Measurements from ENCODE around the gene EIF3I.

EIF3I gene

GRCh38 chr1:32273391-32274208 is 51.4 kb downstream of the EIF3I start:
- no peaks in the 10 kb centered on the region for H3K9me3 ChIP-seq (replicated peaks in 1 of 2; ENCODE audit: control insufficient read depth in 2 of 2, insufficient read depth in 1 of 2, low read depth in 1 of 2, low read length in 2 of 2)
- H4K91ac ChIP-seq (ENCODE audit: low read depth, low read length, poor library complexity) = no peak overlapping the region
- H3K36me3 ChIP-seq (replicated peaks in 1 of 2; ENCODE audit: control insufficient read depth in 2 of 2, insufficient read depth in 2 of 2, low read length in 2 of 2) = no peaks in the 10 kb centered on the region
- no peak overlapping the region for H2BK5ac ChIP-seq (ENCODE audit: low read length)
- H3K18ac ChIP-seq (ENCODE audit: low read length) = peak overlapping the region; percentile 44
- no peak overlapping the region for H4K8ac ChIP-seq (ENCODE audit: low read depth, low read length)
- no peak overlapping the region for H3K4me2 ChIP-seq (ENCODE audit: insufficient read depth, low read length, poor library complexity, severe bottlenecking)
- no peak overlapping the region for H2AK5ac ChIP-seq (ENCODE audit: low read depth, low read length)
- no peak overlapping the region for H3K27ac ChIP-seq (replicated peaks; ENCODE audit: low read length)
- peaks cover 0 to 1% of the 10 kb centered on the region in 2 donors for H3K4me1 ChIP-seq (ENCODE audit: control insufficient read depth in 2 of 2, insufficient read depth in 1 of 2, low read depth in 1 of 2, low read length in 2 of 2)
- no peak overlapping the region for H3K14ac ChIP-seq (ENCODE audit: low read length)
- peak overlapping the region; percentile 25 for H2AFZ ChIP-seq (ENCODE audit: low read length)
- no peak overlapping the region for H2BK15ac ChIP-seq (ENCODE audit: low read length)
- no peak overlapping the region for H3K4ac ChIP-seq (ENCODE audit: low read length)
- no peak overlapping the region for H3K23ac ChIP-seq (ENCODE audit: low read depth, low read length, poor library complexity)
- no peak overlapping the region for H3K4me3 ChIP-seq (ENCODE audit: low read length in 2 of 2)
- no peak overlapping the region for H2BK120ac ChIP-seq (ENCODE audit: low read depth, low read length)
- no peak overlapping the region for H3K9ac ChIP-seq (ENCODE audit: low read depth, low read length, poor library complexity)
- DNase-seq (ENCODE audit: low spot score) = no peak
- no peaks in the 10 kb centered on the region for H3K79me1 ChIP-seq (ENCODE audit: low read depth, low read length)
- no peak overlapping the region for H2BK12ac ChIP-seq (ENCODE audit: low read length)
- peaks cover 0 to 15% (median 14%) of the 10 kb centered on the region in 3 experiments for H3K27me3 ChIP-seq (ENCODE audit: control insufficient read depth in 3 of 3, insufficient read depth in 3 of 3, low read depth in 1 of 3, low read length in 3 of 3)
- 100% methylated on average over 1 of the region's 10 CpGs; no CpG with 5 or more reads in 1 of the 2 donors for whole genome bisulfite sequencing, 2 donors (ENCODE audit: extremely low coverage in 2 of 2, insufficient read length in 2 of 2, insufficient replicate concordance in 1 of 2)

GRCh38 chr1:32274646-32275340 is 52.6 kb downstream of the EIF3I start:
- Histone ChIP-seq H3K9ac (ENCODE audit: low read depth, low read length, poor library complexity) (peak overlapping the region; percentile 56), H3K27ac (replicated peaks; ENCODE audit: low read length) (no peak overlapping the region), H4K8ac (ENCODE audit: low read depth, low read length) (peak overlapping the region; percentile 17), H3K27me3 (ENCODE audit: control insufficient read depth in 3 of 3, insufficient read depth in 3 of 3, low read depth in 1 of 3, low read length in 3 of 3) (peaks cover 0 to 15% (median 14%) of the 10 kb centered on the region in 3 experiments), H2AK5ac (ENCODE audit: low read depth, low read length) (peak overlapping the region; percentile 60), H3K4me2 (ENCODE audit: insufficient read depth, low read length, poor library complexity, severe bottlenecking) (no peak overlapping the region), H3K4me3 (ENCODE audit: low read length in 2 of 2) (no peak overlapping the region), H2BK15ac (ENCODE audit: low read length) (peak overlapping the region; percentile 6), H3K9me3 (replicated peaks in 1 of 2; ENCODE audit: control insufficient read depth in 2 of 2, insufficient read depth in 1 of 2, low read depth in 1 of 2, low read length in 2 of 2) (peaks cover 0 to 2% of the 10 kb centered on the region in 2 donors), H3K79me1 (ENCODE audit: low read depth, low read length) (no peaks in the 10 kb centered on the region), H3K36me3 (replicated peaks in 1 of 2; ENCODE audit: control insufficient read depth in 2 of 2, insufficient read depth in 2 of 2, low read length in 2 of 2) (no peaks in the 10 kb centered on the region), H2BK12ac (ENCODE audit: low read length) (peak overlapping the region; percentile 41), H3K14ac (ENCODE audit: low read length) (no peak overlapping the region), H2BK120ac (ENCODE audit: low read depth, low read length) (peak overlapping the region; percentile 72), H3K18ac (ENCODE audit: low read length) (peak overlapping the region; percentile 76), H2BK5ac (ENCODE audit: low read length) (peak overlapping the region; percentile 22), H4K91ac (ENCODE audit: low read depth, low read length, poor library complexity) (no peak overlapping the region), H3K23ac (ENCODE audit: low read depth, low read length, poor library complexity) (peak overlapping the region; percentile 88), H3K4ac (ENCODE audit: low read length) (peak overlapping the region; percentile 89), H3K4me1 (ENCODE audit: control insufficient read depth in 2 of 2, insufficient read depth in 1 of 2, low read depth in 1 of 2, low read length in 2 of 2) (peaks cover 0 to 1% of the 10 kb centered on the region in 2 donors), H2AFZ (ENCODE audit: low read length) (peak overlapping the region; percentile 25)
- WGBS, 2 donors (ENCODE audit: extremely low coverage in 2 of 2, insufficient read length in 2 of 2, insufficient replicate concordance in 1 of 2) = no CpG with 5 or more reads among the region's 31 CpGs
- no peak for DNase-seq (ENCODE audit: low spot score)

GRCh38 chr1:32275424-32275823 is 53.2 kb downstream of the EIF3I start:
- WGBS, 2 donors (ENCODE audit: extremely low coverage in 2 of 2, insufficient read length in 2 of 2, insufficient replicate concordance in 1 of 2) = no CpG with 5 or more reads among the region's 41 CpGs
- no peak for DNase-seq (ENCODE audit: low spot score)
- peak overlapping the region; percentile 17 for H4K8ac ChIP-seq (ENCODE audit: low read depth, low read length)
- no peak overlapping the region for H3K4ac ChIP-seq (ENCODE audit: low read length)
- H2AFZ ChIP-seq (ENCODE audit: low read length) = no peak overlapping the region
- peak overlapping the region; percentile 41 for H2BK12ac ChIP-seq (ENCODE audit: low read length)
- no peaks in the 10 kb centered on the region for H3K36me3 ChIP-seq (replicated peaks in 1 of 2; ENCODE audit: control insufficient read depth in 2 of 2, insufficient read depth in 2 of 2, low read length in 2 of 2)
- no peaks in the 10 kb centered on the region for H3K79me1 ChIP-seq (ENCODE audit: low read depth, low read length)
- peak overlapping the region; percentile 60 for H2AK5ac ChIP-seq (ENCODE audit: low read depth, low read length)
- H3K4me1 ChIP-seq (ENCODE audit: control insufficient read depth in 2 of 2, insufficient read depth in 1 of 2, low read depth in 1 of 2, low read length in 2 of 2) = peaks cover 0 to 1% of the 10 kb centered on the region in 2 donors
- H3K14ac ChIP-seq (ENCODE audit: low read length) = no peak overlapping the region
- H3K9ac ChIP-seq (ENCODE audit: low read depth, low read length, poor library complexity) = no peak overlapping the region
- no peak overlapping the region for H3K27ac ChIP-seq (replicated peaks; ENCODE audit: low read length)
- peak overlapping the region; percentile 22 for H2BK5ac ChIP-seq (ENCODE audit: low read length)
- peak overlapping the region; percentile 72 for H2BK120ac ChIP-seq (ENCODE audit: low read depth, low read length)
- H3K18ac ChIP-seq (ENCODE audit: low read length) = peak overlapping the region; percentile 76
- H3K9me3 ChIP-seq (replicated peaks in 1 of 2; ENCODE audit: control insufficient read depth in 2 of 2, insufficient read depth in 1 of 2, low read depth in 1 of 2, low read length in 2 of 2) = peaks cover 0 to 4% of the 10 kb centered on the region in 2 donors
- peak overlapping the region; percentile 80 for H3K23ac ChIP-seq (ENCODE audit: low read depth, low read length, poor library complexity)
- no peak overlapping the region for H3K4me3 ChIP-seq (ENCODE audit: low read length in 2 of 2)
- no peak overlapping the region for H2BK15ac ChIP-seq (ENCODE audit: low read length)
- no peak overlapping the region for H3K4me2 ChIP-seq (ENCODE audit: insufficient read depth, low read length, poor library complexity, severe bottlenecking)
- peaks cover 0 to 15% (median 14%) of the 10 kb centered on the region in 3 experiments for H3K27me3 ChIP-seq (ENCODE audit: control insufficient read depth in 3 of 3, insufficient read depth in 3 of 3, low read depth in 1 of 3, low read length in 3 of 3)
- H4K91ac ChIP-seq (ENCODE audit: low read depth, low read length, poor library complexity) = no peak overlapping the region
